SK-N-SH treated with all-trans-retinoic acid at 6 μM for 48 hours (cell line): ENCODE measurements around the gene NUP42.

Experiments used
- ATAC-seq: fragments of 200-7000 bp; cut with Tn5 transposase; 3 replicates; pipeline ENCODE4 v1.9.1; 2020; ENCODE audit warnings: mild to moderate bottlenecking, moderate library complexity
- ARNTL ChIP-seq: fragments of 450-650 bp; formaldehyde crosslinking; IDR thresholded peaks from 2 replicates; pipeline ENCODE4 v1.5.0; 2020; ENCODE audit warnings: low read depth, mild to moderate bottlenecking, moderate library complexity, borderline replicate concordance
- BACH2 ChIP-seq: fragments of 250-450 bp; sonication (Bioruptor Pico); IDR thresholded peaks from 2 replicates; pipeline ENCODE4 v1.9.0; 2021; ENCODE audit warnings: mild to moderate bottlenecking, borderline replicate concordance
- CSDC2 ChIP-seq: fragments of 250-450 bp; sonication (Bioruptor Pico); IDR thresholded peaks from 2 replicates; pipeline ENCODE4 v1.5.0; 2020; ENCODE audit warnings: mild to moderate bottlenecking, moderate library complexity
- ESRRG ChIP-seq: fragments of 250-450 bp; sonication (Bioruptor Pico); IDR thresholded peaks from 2 replicates; pipeline ENCODE4 v1.6.1; 2021; ENCODE audit warnings: mild to moderate bottlenecking
- GLIS3 ChIP-seq: fragments of 250-450 bp; sonication (Bioruptor Pico); IDR thresholded peaks from 2 replicates; pipeline ENCODE4 v1.5.0; 2020; ENCODE audit warnings: mild to moderate bottlenecking, moderate library complexity
- ISL1 ChIP-seq: fragments of 250-450 bp; sonication (Bioruptor Pico); IDR thresholded peaks from 2 replicates; pipeline ENCODE4 v2.1.2; 2022; ENCODE audit warnings: mild to moderate bottlenecking, moderate library complexity
- OSR1 ChIP-seq: fragments of 250-450 bp; sonication (Bioruptor Pico); IDR thresholded peaks from 2 replicates; pipeline ENCODE4 v1.8.0; 2022; ENCODE audit warnings: moderate library complexity, mild to moderate bottlenecking, inconsistent platforms
- PPARA ChIP-seq: fragments of 250-450 bp; sonication (Bioruptor Pico); IDR thresholded peaks from 2 replicates; pipeline ENCODE4 v1.5.0; 2020; ENCODE audit warnings: mild to moderate bottlenecking, borderline replicate concordance
- RARB ChIP-seq: fragments of 250-450 bp; sonication (Bioruptor Pico); IDR thresholded peaks from 2 replicates; pipeline ENCODE4 v1.8.0; 2021; ENCODE audit warnings: mild to moderate bottlenecking, moderate library complexity
- SNAI2 ChIP-seq: fragments of 250-450 bp; sonication (Bioruptor Pico); IDR thresholded peaks from 2 replicates; pipeline ENCODE4 v1.5.0; 2020; ENCODE audit warnings: mild to moderate bottlenecking, moderate library complexity
- TCF4 ChIP-seq: fragments of 250-450 bp; sonication (Bioruptor Pico); IDR thresholded peaks from 2 replicates; pipeline ENCODE4 v1.8.0; 2021; ENCODE audit warnings: mild to moderate bottlenecking, moderate library complexity, borderline replicate concordance
- TOX ChIP-seq: fragments of 250-450 bp; sonication (Bioruptor Pico); IDR thresholded peaks from 2 replicates; pipeline ENCODE4 v1.8.0; 2021; ENCODE audit warnings: mild to moderate bottlenecking, moderate library complexity, borderline replicate concordance
- ZC3H10 ChIP-seq: fragments of 250-450 bp; sonication (Bioruptor Pico); IDR thresholded peaks from 2 replicates; pipeline ENCODE4 v1.5.1; 2021; ENCODE audit warnings: mild to moderate bottlenecking, moderate library complexity
- ZFP3 ChIP-seq: fragments of 250-450 bp; sonication (Bioruptor Pico); IDR thresholded peaks from 2 replicates; pipeline ENCODE4 v1.5.0; 2020; ENCODE audit warnings: mild to moderate bottlenecking, moderate library complexity
- ZNF565 ChIP-seq: fragments of 450-650 bp; formaldehyde crosslinking; conservative IDR thresholded peaks from 2 replicates; pipeline ENCODE4 v1.5.0; 2020; ENCODE audit warnings: low read depth, mild to moderate bottlenecking, moderate library complexity
- ZNF70 ChIP-seq: fragments of 450-650 bp; formaldehyde crosslinking; IDR thresholded peaks from 2 replicates; pipeline ENCODE4 v1.5.0; 2020; ENCODE audit warnings: mild to moderate bottlenecking, moderate library complexity
- ZNF8 ChIP-seq: fragments of 450-650 bp; formaldehyde crosslinking; IDR thresholded peaks from 2 replicates; pipeline ENCODE4 v1.5.0; 2020; ENCODE audit warnings: mild to moderate bottlenecking, moderate library complexity
- TF ChIP-seq, protein P1 (sequence below): fragments of 250-450 bp; sonication (Bioruptor Pico); IDR thresholded peaks from 2 replicates; pipeline ENCODE4 v1.5.1; 2020; ENCODE audit warnings: low read depth, mild to moderate bottlenecking, moderate library complexity
- TF ChIP-seq, protein P2 (sequence below): fragments of 250-450 bp; sonication (Bioruptor Pico); IDR thresholded peaks from 2 replicates; pipeline ENCODE4 v1.8.0; 2021; ENCODE audit warnings: low read depth, mild to moderate bottlenecking, moderate library complexity, borderline replicate concordance
- TF ChIP-seq, protein P3 (sequence below): fragments of 250-450 bp; sonication (Bioruptor Pico); IDR thresholded peaks from 2 replicates; pipeline ENCODE4 v1.5.1; 2021; ENCODE audit warnings: mild to moderate bottlenecking, moderate library complexity
- TF ChIP-seq, protein P4 (sequence below): fragments of 250-450 bp; sonication (Bioruptor Pico); IDR thresholded peaks from 2 replicates; pipeline ENCODE4 v1.5.0; 2020; ENCODE audit warnings: mild to moderate bottlenecking, moderate library complexity
- TF ChIP-seq, protein P5 (sequence below): fragments of 250-450 bp; sonication (Bioruptor Pico); IDR thresholded peaks from 2 replicates; pipeline ENCODE4 v1.8.0; 2020; ENCODE audit warnings: mild to moderate bottlenecking, moderate library complexity, borderline replicate concordance

NUP42 gene

DNA sequence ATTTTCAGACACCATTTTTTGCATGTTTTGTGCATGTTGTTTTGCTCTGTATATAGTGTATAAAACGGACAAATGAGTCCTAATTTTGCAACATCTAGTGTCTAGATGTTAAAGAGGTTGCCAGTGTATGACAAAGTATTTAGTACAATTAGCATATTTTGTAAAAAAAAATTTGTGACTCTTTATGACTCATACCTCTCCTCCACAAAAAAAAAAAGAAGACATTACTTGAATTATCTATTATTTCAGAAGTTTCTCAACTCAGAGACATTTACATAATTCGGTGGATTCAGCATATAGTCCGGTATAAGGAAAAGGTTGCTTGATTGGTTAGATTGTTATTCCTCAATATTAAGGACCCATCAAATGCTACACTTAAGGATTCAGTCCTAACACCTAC is 26.0 kb downstream of the NUP42 start:
- no peak for ATAC-seq
- TF ChIP-seq ISL1 (CRISPR knock-in tag): no peak
- TF ChIP-seq ZFP3 (CRISPR knock-in tag): no peak
- no peak for TF ChIP-seq TOX (CRISPR knock-in tag)
- no peak for TF ChIP-seq ZC3H10 (CRISPR knock-in tag)
- TF ChIP-seq ARNTL: no peak
- TF ChIP-seq OSR1: no peak
- TF ChIP-seq, protein P1, sequence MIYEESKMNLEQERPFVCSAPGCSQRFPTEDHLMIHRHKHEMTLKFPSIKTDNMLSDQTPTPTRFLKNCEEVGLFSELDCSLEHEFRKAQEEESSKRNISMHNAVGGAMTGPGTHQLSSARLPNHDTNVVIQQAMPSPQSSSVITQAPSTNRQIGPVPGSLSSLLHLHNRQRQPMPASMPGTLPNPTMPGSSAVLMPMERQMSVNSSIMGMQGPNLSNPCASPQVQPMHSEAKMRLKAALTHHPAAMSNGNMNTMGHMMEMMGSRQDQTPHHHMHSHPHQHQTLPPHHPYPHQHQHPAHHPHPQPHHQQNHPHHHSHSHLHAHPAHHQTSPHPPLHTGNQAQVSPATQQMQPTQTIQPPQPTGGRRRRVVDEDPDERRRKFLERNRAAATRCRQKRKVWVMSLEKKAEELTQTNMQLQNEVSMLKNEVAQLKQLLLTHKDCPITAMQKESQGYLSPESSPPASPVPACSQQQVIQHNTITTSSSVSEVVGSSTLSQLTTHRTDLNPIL (CRISPR knock-in tag): no peak
- no peak for TF ChIP-seq TCF4
- TF ChIP-seq, protein P2, sequence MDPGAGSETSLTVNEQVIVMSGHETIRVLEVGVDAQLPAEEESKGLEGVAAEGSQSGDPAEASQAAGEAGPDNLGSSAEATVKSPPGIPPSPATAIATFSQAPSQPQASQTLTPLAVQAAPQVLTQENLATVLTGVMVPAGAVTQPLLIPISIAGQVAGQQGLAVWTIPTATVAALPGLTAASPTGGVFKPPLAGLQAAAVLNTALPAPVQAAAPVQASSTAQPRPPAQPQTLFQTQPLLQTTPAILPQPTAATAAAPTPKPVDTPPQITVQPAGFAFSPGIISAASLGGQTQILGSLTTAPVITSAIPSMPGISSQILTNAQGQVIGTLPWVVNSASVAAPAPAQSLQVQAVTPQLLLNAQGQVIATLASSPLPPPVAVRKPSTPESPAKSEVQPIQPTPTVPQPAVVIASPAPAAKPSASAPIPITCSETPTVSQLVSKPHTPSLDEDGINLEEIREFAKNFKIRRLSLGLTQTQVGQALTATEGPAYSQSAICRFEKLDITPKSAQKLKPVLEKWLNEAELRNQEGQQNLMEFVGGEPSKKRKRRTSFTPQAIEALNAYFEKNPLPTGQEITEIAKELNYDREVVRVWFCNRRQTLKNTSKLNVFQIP (CRISPR knock-in tag): no peak
- no peak for TF ChIP-seq BACH2
- no peak for TF ChIP-seq ZNF565 (CRISPR knock-in tag)
- TF ChIP-seq, protein P3, sequence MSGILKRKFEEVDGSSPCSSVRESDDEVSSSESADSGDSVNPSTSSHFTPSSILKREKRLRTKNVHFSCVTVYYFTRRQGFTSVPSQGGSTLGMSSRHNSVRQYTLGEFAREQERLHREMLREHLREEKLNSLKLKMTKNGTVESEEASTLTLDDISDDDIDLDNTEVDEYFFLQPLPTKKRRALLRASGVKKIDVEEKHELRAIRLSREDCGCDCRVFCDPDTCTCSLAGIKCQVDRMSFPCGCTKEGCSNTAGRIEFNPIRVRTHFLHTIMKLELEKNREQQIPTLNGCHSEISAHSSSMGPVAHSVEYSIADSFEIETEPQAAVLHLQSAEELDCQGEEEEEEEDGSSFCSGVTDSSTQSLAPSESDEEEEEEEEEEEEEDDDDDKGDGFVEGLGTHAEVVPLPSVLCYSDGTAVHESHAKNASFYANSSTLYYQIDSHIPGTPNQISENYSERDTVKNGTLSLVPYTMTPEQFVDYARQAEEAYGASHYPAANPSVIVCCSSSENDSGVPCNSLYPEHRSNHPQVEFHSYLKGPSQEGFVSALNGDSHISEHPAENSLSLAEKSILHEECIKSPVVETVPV (CRISPR knock-in tag): no peak
- TF ChIP-seq ZNF8 (CRISPR knock-in tag): no peak
- TF ChIP-seq, protein P4, sequence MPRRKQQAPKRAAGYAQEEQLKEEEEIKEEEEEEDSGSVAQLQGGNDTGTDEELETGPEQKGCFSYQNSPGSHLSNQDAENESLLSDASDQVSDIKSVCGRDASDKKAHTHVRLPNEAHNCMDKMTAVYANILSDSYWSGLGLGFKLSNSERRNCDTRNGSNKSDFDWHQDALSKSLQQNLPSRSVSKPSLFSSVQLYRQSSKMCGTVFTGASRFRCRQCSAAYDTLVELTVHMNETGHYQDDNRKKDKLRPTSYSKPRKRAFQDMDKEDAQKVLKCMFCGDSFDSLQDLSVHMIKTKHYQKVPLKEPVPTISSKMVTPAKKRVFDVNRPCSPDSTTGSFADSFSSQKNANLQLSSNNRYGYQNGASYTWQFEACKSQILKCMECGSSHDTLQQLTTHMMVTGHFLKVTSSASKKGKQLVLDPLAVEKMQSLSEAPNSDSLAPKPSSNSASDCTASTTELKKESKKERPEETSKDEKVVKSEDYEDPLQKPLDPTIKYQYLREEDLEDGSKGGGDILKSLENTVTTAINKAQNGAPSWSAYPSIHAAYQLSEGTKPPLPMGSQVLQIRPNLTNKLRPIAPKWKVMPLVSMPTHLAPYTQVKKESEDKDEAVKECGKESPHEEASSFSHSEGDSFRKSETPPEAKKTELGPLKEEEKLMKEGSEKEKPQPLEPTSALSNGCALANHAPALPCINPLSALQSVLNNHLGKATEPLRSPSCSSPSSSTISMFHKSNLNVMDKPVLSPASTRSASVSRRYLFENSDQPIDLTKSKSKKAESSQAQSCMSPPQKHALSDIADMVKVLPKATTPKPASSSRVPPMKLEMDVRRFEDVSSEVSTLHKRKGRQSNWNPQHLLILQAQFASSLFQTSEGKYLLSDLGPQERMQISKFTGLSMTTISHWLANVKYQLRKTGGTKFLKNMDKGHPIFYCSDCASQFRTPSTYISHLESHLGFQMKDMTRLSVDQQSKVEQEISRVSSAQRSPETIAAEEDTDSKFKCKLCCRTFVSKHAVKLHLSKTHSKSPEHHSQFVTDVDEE (CRISPR knock-in tag): no peak
- no peak for TF ChIP-seq GLIS3
- no peak for TF ChIP-seq CSDC2 (CRISPR knock-in tag)
- no peak for TF ChIP-seq ZNF70 (CRISPR knock-in tag)
- TF ChIP-seq, all 23 proteins: peak for 0

DNA sequence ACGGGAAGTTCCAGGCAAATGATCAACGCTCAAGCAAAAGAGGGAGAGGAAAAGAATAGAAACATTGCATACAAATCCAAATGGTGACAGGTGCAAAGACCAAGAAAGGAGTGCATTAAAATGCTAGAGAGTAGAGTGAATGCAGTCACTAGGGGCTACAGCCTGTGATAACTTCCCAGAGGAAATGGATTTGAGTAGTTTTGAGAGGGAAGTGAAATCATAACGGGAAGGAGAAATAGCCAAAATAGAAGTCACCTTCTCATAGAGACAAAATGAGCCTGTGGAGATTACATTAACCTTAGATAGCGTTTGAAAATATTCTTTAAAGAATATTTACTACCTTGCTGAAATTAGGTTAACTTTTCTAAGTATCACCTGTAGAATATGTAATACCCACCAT is 26.5 kb downstream of the NUP42 start:
- no peak for ATAC-seq
- TF ChIP-seq TCF4 (no peak), ZNF565 (CRISPR knock-in tag) (no peak), PPARA (CRISPR knock-in tag) (no peak), GLIS3 (no peak), ZFP3 (CRISPR knock-in tag) (no peak), ZNF70 (CRISPR knock-in tag) (no peak), TOX (CRISPR knock-in tag) (no peak), ZC3H10 (CRISPR knock-in tag) (no peak)
- TF ChIP-seq, protein P5, sequence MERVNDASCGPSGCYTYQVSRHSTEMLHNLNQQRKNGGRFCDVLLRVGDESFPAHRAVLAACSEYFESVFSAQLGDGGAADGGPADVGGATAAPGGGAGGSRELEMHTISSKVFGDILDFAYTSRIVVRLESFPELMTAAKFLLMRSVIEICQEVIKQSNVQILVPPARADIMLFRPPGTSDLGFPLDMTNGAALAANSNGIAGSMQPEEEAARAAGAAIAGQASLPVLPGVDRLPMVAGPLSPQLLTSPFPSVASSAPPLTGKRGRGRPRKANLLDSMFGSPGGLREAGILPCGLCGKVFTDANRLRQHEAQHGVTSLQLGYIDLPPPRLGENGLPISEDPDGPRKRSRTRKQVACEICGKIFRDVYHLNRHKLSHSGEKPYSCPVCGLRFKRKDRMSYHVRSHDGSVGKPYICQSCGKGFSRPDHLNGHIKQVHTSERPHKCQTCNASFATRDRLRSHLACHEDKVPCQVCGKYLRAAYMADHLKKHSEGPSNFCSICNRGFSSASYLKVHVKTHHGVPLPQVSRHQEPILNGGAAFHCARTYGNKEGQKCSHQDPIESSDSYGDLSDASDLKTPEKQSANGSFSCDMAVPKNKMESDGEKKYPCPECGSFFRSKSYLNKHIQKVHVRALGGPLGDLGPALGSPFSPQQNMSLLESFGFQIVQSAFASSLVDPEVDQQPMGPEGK (CRISPR knock-in tag): no peak
- TF ChIP-seq, protein P2 (CRISPR knock-in tag): no peak

DNA sequence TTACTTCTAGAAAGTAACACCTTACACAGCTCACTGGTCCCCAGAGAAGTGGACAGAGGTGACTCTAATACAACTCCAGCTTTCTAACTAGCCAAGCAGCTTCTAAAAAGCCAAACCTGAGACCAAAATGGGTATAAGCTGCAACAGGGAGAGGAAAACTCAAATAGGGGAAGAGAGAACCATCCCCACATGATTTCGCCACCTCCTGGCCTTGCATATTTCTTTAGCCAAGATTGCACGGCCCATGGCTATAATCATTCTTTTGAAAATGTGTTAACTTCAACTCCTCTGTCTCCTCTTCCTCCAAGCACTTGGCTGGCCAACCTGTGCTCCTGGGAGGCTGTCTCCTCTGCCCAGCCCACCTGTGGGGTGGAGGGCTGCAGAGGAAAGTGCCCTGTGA is 28.7 kb downstream of the NUP42 start:
- no peak for ATAC-seq
- TF ChIP-seq CSDC2 (CRISPR knock-in tag): no peak
- TF ChIP-seq, protein P4 (CRISPR knock-in tag): no peak
- TF ChIP-seq GLIS3: no peak
- TF ChIP-seq OSR1: no peak
- TF ChIP-seq, protein P1 (CRISPR knock-in tag): no peak
- TF ChIP-seq RARB (CRISPR knock-in tag): no peak
- TF ChIP-seq PPARA (CRISPR knock-in tag): no peak
- no peak for TF ChIP-seq ESRRG (CRISPR knock-in tag)
- no peak for TF ChIP-seq SNAI2
